H7 (cell line): Measurements from ENCODE around the gene SLC5A10. TPM values are rescaled to one million over a fixed set of nuclear protein-coding genes. Genes with fewer than 3 reads are reported as not detected.

ENCODE experiments used
- DNase-seq: peaks from one replicate; pipeline ENCODE4 v3.0.0; 2012
- H3K27me3 ChIP-seq: 2 replicates; pipeline ENCODE4 v1.6.0; 2011; ENCODE audit warnings: mild to moderate bottlenecking, low read length; ENCODE audit not compliant: control insufficient read depth, insufficient read depth
- H3K36me3 ChIP-seq: replicated peaks from 2 replicates; pipeline ENCODE4 v1.5.1; 2011; ENCODE audit warnings: low read length; ENCODE audit not compliant: control insufficient read depth, insufficient read depth
- H3K4me3 ChIP-seq: 2 replicates; pipeline ENCODE4 v1.5.1; 2011; ENCODE audit warnings: low read depth, mild to moderate bottlenecking, control low read depth, low read length, moderate library complexity; ENCODE audit not compliant: insufficient read depth
- total RNA-seq: library from RNA; depleted of rRNA; stranded (reverse); fragments of >200 nt; shearing (Covaris generic); gene quantifications from 2 replicates; pipeline ENCODE4 v1.2.3, GENCODE V29; 2014

The SLC5A10 gene
- total RNA-seq, 1 experiment from 2014 or later, result not detected

DNA sequence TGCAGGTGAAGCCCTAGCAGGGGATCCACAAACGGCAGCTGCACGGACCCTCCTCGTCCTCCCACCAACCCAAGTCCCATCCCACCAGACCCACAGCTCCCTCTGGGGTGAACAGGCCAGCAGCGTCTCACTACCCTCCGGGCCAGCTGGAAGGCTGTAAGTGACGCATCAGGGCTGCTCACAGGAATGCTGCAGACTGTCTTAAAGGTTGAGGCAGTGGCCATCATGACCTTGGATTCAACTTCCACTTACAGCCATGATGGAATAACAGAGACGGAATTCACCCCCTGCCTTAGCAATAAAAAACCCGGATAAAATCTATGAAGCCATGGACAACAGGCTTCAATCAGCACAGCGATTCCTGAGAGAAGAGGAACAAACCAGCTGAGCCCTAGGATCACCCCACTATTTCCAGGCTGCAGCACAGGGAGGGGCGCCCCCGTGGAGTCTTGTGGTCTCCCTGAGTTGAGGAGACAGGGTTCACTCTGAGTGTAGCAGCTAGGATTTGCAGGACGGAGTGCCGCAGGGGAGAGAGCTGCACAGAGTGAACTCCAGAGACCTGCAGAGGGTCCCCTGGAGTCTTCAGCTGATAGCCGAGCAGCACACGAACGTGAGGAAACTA is 42.1 kb downstream of the SLC5A10 start:
- H3K27me3 ChIP-seq, result no peaks in the 10 kb centered on the region
- no peak overlapping the region for H3K4me3 ChIP-seq
- DNase-seq, result no peak
- peaks cover 5% of the 10 kb centered on the region for H3K36me3 ChIP-seq

DNA sequence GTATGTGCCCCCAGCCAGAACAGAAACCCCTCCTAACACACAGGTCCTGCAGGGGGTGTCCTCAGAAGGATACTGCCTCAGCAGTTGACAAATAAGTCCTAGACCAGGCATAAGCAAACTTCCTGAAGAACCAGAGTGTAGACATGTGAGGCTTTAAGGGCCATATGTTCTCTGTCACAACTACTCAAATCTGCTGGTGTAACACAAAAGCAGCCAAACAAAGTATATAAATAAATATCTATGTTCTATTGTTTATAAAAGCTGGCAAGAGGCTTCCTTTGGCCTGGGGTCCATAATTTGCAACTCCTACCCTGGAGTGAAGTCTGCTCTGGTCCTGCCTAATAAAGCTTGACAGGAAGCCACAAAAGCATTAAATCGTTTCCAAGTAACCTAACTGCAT is 42.7 kb downstream of the SLC5A10 start:
- no peak for DNase-seq
- Histone ChIP-seq H3K36me3 (peaks cover 5% of the 10 kb centered on the region), H3K27me3 (no peaks in the 10 kb centered on the region), H3K4me3 (no peak overlapping the region)

DNA sequence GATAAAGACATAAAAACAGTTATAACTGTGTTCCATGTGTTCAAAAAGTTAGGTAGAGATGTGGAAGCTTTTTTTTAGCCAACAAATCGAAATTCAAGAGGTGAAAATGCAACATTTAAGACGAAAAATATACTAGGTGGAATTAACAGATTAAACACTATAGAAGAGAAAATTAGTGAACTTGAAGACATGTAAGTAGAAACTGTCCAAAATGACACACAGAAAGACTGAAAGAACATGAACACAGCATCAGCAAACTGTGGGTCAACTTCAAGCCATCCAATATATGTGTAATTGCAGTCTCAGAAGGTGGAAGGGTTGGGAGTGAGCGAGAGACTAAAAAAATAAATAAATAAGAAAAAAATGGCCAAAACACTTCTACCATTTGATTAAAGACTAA is 43.3 kb downstream of the SLC5A10 start:
- Histone ChIP-seq H3K36me3 (peaks cover 6% of the 10 kb centered on the region), H3K27me3 (no peaks in the 10 kb centered on the region), H3K4me3 (no peak overlapping the region)
- no peak for DNase-seq

DNA sequence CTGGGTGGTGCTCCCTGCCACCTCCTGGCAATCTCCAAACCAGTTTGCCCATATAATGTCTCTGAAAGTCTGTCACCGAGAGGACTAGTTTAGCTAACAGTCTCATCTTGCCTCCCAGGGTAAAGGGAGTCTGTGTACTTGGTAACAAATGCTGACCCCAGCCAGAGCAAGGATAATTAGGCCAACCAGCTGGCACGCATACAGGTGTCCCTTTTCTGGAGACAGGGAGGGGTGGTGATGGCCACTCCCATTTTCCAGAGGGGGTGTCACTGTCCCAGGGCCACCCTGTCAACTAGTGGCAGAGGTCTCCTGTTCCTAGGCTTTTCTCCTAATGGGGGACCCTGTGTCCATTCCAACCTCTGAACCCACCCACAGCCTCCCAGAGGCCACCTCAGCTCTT is 44.5 kb downstream of the SLC5A10 start:
- no peaks in the 10 kb centered on the region for H3K27me3 ChIP-seq
- H3K4me3 ChIP-seq, result no peak overlapping the region
- no peak for DNase-seq
- peaks cover 10% of the 10 kb centered on the region for H3K36me3 ChIP-seq

DNA sequence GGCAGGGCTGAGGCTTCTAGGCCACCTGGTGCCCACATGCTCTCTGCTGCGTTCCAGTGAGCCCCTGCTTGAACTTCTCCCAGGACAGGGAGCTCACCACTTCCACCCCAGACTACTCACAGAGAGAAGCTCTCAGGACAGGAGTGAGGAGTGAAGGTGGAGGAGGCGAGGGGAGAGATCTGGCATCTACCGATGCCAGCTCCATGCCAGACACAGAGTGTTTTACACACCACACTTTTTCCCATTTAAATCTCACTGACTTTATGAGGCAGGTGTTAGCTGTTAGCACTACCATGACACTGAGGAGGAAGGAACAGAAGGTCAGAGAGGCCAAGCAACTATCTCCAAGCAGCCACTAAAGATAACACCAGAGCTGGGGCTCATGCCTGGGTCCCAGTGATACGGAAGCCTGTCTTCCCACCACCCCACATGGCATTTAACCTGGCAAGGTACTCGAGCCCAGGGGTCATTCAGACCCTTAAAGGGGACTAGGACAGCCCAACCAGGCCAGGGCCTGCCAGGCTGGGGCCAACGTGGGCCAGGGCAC is 45.8 kb downstream of the SLC5A10 start:
- DNase-seq, result no peak
- H3K4me3 ChIP-seq, result no peak overlapping the region
- peaks cover 17% of the 10 kb centered on the region for H3K36me3 ChIP-seq

DNA sequence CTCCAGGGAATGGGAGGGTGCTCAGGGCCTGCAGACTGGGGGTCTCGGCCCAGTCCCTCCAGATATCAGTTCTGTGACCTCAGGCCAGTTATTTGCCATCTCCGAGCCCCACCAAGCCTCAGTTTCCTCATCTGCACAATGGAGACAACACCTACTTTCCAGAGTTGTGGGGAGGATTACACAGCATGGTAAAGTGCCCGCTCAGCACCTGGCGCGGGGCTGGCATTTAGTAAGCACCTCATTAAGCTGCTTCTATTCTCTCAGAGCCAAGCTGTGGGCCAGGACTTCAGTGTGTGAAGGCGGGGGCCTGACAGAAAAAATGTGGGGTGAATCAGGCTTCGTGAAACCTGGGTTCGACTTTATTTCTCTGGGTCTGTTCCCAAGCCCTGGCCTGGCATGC is 47.4 kb downstream of the SLC5A10 start:
- no peaks in the 10 kb centered on the region for H3K27me3 ChIP-seq
- H3K4me3 ChIP-seq, result no peak overlapping the region
- no peak for DNase-seq
- peaks cover 20% of the 10 kb centered on the region for H3K36me3 ChIP-seq

More for the DNA sequence above, 45.8 kb downstream of the SLC5A10 start:
- no peaks in the 10 kb centered on the region for H3K27me3 ChIP-seq

DNA sequence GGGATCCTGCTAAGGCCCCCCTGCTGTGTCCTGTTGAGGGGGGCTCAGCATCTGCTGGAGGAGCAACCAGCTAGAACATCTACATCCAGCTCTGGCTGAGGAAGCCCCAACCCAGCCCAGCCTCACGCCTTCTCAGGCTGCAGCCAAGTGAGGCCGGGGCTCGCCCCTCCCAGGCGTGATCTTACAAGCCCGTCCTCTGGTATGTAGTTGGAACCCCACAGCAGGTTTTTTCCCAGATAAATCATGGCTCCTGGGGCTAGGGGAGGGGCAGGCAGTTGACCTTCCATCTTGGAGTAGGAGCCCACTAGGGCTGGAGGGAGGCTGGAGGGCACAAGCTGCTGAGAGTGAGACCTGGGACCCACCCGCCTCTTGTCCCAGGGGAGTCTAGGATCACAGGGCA is 47.9 kb downstream of the SLC5A10 start:
- Histone ChIP-seq H3K27me3 (no peaks in the 10 kb centered on the region), H3K4me3 (no peak overlapping the region), H3K36me3 (peaks cover 20% of the 10 kb centered on the region)
- no peak for DNase-seq

DNA sequence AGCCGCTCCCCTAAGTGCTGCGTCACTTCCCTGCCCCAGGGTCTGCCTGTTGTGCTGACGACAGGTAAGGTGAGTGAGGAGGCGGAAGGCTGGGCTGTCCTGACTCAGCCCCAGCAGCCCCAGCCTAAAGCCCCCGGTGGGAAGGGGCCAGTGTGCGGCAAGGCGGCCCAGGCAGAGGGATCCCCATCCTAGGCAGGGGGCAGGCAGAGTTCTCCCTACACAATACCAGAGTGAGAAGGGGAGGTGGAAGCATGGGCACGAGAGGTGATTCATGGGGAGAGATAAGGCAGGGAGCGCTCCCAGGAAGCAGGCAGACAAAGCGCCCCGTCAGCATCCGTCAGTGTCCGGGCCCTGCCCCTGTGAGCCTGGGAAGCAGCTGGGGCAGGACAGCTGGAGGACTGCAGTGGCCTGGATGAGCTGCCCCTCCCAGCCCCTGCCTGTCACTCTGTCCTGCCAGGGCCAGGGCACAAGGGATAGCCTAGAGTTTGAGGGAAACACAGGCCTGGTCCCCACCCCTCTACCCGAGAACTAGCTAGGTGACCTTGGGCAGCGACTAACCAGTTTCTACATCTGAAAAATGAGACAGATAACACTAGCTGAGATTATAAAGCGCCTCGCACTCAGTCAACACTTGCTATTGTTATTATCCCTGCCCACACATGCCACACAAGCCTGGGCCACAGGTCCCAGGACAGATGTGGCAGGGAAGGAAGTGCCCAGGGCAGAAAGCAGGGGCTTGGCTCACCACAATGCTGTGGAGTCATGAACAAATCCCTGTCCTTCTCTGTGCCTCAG is 48.8 kb downstream of the SLC5A10 start:
- DNase-seq, result no peak
- no peaks in the 10 kb centered on the region for H3K27me3 ChIP-seq
- H3K4me3 ChIP-seq, result no peak overlapping the region
- peaks cover 20% of the 10 kb centered on the region for H3K36me3 ChIP-seq

DNA sequence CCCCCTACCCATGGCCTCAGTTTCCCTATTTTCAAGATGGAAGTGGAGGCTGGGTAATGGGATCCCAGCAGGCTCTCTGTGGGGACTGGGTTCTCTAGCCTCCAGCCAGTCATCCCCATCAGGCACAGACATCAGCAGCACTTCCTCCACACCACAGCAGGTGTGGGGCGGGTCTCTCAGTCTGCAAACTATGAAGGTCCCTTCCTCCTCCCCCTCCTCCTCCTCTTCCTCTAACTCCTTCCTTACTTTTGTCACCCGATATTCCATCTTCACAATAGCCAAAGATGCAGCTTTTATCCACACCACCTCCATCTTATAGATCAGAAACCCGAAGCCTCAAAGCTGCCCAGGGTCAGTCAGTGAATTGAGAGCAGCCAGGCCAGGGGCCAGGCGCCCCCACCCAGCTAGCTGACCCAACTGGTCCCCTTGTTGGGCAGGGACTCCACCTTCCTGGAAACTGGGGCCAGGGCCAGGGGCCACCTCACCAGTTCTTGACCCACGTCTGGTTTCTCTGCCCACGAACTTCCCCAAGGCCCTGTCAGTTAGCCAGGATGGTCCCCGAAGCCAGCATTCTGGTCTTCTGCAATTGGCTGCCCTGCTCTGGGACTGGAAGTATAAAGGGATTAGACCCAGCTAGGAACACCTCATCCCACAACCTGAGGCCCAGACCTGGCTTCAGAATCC is 50.1 kb downstream of the SLC5A10 start:
- no peak overlapping the region for H3K4me3 ChIP-seq
- peaks cover 18% of the 10 kb centered on the region for H3K36me3 ChIP-seq
- no peak for DNase-seq

DNA sequence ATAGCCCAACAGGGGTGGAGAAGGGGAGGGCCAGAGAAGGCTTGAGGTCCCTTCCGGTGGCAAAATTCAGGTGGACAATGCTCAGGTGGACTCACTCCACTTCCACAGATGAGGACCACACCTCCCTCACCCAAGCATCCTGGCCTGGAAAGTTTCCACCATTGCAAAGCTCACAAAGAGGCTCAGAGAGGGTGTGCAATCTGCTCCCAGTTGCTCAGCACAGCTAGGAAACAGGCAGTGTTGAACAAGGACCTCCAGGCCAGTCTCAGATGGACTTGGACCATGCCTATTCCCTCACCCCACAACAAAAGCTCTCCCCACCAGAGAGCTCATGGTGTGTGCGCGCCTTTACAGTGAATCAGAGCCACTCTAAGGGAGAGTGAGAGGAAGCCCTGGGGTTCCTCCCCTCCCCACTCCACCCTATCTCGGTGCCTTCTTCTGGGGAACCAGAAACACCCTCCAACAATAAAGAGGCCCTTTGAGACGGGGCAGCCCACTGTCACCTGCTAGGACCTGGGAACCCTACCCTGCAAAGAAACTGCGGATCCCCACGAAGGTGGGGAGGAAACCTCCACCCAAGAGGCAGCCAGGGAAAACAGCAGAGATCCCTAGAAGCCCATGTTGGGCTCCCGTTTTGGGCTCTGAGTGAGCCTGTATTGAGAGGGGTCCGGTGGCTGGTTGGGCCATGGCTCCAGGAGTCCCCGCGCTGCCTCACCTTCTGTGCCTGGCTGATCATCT is 51.0 kb downstream of the SLC5A10 start:
- peaks cover 15% of the 10 kb centered on the region for H3K36me3 ChIP-seq
- H3K27me3 ChIP-seq, result no peaks in the 10 kb centered on the region
- no peak for DNase-seq
- H3K4me3 ChIP-seq, result peak overlapping the region; percentile 66

More for the DNA sequence above, 50.1 kb downstream of the SLC5A10 start:
- no peaks in the 10 kb centered on the region for H3K27me3 ChIP-seq

DNA sequence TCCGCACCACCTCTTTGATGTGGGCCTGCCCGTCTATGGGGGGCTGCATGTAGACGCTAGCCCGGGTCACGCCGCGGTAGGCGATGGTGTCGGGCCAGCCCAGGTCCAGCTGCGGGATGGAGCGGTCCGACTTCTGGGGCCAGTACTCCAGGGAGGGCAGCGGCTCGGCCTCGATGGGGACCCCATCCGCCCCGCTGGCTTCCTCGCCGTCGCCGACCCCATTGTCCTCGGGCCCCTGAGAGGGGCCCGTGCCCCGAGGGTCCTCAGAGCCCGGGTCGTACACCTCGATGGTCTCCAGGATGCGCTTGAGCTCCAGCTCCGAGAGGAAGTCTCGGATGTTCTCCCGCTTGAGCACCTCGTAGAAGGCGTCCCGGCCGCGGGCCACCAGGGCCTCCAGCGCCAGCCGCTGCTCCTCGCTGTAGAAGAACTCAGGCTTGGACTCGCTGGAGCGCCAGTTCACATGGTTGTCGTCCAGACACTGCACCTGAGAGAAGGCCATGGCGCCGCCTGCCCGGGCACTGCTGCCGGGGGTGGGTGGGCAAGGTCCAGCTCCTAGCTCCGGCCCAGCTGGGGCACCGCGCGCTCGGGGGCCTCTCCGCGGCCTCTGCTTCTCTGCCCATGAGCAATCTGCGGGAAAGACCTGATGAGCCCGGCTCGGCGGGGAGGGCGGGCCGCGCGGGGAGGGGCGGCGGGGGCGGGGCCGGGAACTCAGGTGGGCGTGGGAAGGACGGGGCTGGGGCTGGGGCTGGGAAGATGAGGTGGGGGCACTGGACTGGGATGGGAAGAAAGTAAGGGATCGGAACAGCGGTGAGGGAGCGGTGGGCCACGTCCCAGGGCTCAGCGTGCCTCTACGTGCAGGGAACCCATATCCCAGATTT is 51.8 kb downstream of the SLC5A10 start:
- no peaks in the 10 kb centered on the region for H3K27me3 ChIP-seq
- peaks cover 15% of the 10 kb centered on the region for H3K36me3 ChIP-seq
- H3K4me3 ChIP-seq, result peak overlapping the region; percentile 66
- peak; percentile 96 for DNase-seq

DNA sequence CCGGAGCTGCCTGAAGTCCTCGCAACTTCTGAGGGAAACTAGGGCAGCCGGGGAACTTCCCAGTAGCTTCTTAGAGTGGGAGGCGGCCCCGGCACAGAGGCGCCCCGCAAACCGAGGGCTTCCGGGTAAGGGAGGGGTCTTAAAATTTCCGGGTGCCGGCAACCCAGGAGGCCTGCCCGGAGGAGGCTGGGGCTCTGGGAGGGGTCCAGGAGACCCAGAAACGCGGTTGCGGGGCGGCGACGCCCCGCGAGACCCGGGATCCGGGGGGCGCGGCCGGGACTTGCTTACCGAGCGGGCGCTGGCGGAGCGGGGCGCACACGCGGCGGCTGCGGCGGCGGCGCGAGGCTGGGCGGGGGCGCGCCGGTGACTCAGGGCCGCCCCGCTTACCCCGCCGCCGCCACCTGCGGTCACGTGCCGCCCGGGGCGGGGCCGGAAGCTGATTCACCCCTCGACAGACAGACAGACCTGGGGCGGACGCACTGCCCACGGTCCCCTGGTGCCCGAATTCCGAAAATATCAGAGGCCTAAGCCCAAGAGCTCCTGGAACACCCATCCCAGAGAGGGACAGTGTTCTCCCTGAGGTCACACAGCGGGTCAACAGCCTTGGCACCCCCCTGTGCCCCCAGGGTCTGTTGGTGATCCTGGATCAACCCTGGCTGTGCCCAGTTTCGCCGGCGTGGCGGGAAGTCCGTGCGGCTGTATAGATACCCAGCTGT is 52.6 kb downstream of the SLC5A10 start, which contains the start of gene FAM83G:
FAM83G (minus strand) TSS at position 344 of the 716 bp plus-strand sequence. CDS start 723 bp downstream, outside the sequence.
- Histone ChIP-seq H3K36me3 (peaks cover 15% of the 10 kb centered on the region), H3K27me3 (no peaks in the 10 kb centered on the region), H3K4me3 (peak within 1 kb of the TSS; percentile 66)
- DNase-seq, result peak; percentile 96
